ENCODE results near the gene LTB4R.

The LTB4R gene

DNA sequence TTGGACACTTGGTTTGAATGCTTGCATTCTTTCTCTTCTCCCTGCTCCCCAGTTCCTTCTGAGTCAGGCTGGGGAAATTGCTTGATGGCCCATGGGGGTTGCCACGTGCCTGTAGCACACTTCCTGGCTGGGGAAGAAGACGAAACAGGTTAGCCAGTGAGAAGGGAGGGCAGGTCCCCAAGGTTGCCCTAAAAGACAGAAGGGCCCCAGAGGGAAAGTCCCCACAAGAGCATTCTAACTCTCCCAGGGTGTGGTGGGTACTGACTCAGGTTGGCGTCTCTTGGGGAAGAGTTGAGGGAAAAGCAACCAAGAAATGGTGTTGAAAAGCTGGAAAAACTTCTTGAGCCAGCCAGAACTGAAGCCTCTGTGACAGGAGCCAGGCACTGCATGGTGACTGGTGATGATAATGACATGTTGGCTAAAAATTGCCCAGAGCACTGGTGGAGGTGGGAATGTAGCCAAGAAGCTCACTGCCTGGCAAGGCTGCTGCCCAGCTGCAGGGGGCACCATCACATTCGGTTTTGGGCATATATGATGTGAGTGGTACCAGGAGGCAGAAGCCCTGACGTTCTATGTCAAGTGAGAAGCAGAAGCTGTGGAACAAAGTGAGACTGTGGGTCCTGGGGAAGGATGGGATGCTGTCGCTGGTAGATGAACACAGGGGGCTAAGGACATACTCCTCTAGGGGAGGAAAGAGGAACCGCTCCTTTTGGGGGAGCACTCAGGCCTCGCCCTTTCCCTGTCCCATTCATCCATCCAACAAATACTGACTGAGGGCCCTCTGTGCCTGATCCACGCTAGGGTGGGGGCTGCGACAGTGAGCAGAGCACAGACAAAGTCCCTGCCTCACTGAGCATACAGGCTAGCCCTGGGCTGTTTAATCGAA, 31.8 kb upstream of the LTB4R start:
- peak; percentile 19 for DNase-seq

DNA sequence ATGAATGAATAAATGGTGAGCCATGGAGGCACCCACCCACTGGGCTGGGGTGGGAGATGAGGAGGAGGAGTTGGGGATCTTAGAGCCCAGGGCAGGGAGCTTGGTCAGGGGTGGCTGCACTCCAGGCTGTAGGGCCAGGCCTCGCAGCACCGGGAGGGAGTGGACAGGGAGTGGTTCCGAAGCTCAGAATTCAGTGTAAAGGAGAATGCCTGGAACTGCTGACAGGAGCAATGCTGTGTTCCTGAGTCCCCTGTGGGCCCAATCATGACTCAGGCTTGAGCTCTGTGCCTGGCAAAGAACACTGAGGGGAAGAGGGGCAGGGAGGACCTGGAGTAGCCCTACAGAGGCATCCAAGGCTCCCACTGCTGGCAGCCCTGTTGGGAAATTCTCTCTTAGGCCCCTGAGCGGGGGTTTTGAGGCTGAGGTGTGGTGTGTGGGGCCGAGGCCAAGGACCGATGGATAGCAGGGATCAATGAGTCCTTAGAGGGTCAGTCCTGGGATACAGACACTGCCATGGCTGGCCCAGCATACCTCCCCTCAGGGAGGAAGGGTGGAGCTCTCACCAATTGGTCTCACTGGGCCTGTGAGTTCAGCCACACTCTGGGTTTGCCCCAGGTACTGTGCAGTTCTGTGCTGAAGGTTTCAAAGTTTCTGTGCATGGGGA, 30.4 kb upstream of the LTB4R start:
- no peak for DNase-seq

DNA sequence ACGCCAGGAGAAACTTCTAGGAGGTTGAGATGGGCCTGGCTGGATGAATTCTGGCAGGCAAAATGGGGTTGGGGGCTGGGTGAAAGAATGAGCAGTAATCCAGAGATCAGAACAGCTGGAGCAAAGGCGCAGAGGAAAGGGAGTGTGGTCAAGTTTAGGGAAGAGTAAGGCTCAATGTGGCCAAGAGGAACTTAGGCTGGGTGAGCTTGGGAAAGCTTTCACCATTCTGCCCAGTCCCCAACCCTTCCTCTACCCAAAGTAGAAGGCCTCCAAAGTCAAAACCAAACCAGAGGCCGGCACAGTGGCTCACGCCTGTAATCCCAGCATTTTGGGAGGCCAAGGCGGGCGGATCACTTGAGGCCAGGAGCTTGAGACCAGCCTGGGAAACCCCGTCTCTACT, 29.7 kb upstream of the LTB4R start:
- DNase-seq = no peak

DNA sequence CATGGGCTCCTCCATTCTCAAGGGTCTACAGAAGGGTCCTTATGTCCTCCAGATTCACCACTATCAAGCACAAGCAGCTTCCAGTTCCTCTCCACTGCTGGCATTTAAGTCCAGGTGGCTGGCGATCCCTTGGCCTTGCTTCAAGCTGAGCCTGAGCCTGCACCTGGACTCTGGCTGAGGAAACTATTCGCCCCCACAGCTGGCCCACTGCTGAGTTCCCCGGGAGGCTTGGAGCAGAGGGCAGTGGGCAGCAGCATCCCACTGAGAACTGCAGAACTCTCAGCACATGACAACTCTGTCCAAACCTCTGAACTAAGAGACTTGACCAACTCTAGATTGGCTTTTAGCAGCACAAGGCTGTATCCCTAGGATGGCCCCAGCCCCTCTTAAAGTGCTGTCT, 28.6 kb upstream of the LTB4R start:
- no peak for DNase-seq

DNA sequence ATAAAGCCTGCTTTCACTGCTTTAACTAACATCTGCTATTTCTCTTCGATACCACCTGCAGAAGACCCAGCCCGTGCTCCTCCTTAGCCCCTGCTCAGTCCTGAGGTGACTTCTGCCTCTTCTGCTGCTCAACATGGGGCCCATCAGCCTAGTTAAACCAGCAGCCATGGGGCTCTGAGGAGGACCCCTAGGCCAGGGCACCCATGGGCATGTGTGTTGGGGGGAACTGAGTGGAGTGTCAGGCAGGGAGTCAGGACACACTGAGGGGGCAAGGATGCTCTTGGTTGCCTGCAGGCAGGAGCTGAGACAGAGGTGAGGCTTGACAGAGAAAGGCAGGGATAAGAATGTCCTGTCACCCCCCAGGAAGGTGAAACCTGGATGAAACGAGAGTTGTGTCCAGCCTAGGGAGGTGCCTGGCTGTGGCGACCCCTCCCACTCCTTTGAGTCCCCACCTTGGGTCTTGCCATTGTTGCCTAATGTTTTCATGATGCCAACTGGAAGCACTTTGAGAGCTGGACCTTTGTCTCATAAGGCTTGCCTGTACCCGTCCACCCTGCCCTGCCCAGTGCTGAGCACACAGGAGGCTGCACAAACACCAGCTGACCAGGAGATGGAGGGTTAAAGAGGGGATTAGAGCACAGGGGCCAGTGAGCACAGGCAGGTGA, 27.4 kb upstream of the LTB4R start:
- no peak for DNase-seq

DNA sequence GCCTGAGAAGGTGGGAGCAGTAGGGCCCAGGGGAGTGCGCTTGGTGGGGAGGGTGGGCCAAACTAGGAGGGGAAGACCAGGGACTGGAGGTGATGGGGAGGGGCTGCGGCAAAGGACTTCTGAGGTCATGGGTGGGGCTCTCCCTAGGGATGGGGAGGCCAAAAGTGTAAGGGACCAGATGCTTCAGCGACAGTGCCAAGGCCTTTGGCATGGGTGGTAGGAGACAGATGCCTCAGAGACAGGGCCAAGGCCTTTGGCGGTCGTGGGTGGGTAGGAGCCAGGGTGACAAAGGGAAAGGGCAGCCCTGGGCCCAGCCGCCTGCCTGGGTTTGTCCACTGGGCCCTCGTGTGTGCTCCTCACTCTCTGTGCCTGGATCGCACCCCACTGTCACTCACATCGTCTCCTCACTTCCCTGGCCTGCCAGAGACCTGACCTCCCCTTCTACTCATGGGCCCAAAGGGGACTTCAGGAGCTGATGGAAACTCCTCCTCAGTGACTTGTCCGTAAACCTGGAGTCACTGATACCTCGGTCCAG, 26.7 kb upstream of the LTB4R start:
- DNase-seq = no peak

DNA sequence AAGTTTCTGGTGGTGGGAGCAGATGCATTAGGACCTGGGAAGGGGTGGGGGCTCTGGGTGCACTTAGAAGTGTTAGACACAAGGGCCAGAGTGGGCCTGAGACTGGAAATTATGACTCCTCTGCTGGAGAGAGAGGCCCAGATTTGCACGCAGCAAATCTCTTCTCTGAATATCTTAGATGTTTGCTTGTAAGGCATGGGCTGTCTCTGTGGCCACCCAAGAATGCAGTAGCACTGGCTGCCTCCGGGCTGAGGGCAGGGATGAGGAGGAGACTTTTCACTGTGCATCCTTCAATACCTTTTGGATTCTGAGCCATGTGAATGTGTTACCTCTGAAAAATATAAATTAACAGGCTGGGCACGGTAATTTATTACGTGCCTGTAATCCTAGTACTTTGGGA, 26.0 kb upstream of the LTB4R start:
- DNase-seq = no peak

DNA sequence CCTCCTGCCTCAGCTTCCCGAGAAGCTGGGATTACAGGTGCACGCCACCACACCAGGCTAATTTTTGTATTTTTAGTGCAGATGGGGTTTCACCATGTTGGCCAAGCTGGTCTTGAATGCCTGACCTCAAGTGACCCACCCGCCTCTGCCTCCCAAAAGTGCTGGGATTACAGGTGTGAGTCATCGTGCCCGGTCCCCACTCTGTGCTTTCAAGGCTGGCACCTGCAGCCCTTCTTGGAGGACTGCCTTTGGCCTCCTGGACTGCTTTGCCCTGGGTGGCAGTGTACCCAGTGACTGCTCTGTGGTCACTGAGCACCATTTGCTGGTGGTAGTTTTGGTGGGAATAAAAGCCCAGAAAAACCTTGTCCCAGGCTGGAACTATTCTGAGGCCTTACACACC, 24.3 kb upstream of the LTB4R start:
- DNase-seq = no peak

DNA sequence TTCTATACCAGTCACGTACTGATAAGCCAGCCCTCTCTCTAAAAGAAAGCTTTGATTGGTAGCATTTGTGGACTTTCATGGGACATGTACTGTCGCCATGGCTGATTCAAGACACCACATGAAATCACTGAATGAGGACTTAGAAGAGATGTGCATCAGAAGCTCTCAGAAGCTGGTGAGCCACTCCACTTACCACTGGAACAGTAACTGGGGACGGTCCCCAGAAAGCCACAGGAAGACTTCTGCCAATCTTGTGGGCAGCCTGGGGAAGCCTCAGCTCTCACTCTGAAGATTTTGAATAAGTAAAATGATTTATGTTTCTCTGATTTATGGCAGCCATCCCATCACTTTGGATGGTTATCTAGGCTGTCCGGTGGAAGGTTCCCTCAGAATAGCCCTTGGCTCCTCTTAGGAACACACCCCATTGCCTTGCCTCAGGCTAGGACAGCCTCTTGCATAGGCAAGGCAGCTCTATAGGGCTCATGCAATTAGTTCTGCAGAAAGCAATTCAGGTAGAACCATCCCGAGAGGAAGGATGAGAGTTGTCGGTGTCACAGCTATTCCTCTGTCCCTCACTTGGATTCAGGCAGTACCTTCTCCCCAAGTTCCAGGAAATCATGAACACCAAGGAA, 21.5 kb upstream of the LTB4R start:
- DNase-seq = no peak

DNA sequence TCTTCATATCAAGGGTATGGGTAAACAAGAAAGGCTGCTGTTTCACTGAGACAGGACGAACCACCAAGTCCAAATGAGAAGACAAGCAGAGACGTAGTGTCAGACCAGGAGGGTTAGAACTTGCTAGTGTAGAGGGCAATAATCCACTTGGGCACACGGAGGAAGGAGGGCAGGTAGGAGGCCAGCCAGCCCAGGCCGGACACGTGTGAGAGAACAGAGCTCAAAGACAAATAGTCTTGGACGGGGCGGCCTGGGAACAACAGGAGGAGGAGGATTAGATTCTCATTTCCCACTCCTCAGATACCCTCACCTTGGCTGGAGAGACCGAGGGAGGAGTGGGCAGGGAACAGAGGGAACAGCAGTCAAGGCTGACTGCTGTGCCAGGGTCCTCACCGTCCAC, 20.6 kb upstream of the LTB4R start:
- no peak for DNase-seq

DNA sequence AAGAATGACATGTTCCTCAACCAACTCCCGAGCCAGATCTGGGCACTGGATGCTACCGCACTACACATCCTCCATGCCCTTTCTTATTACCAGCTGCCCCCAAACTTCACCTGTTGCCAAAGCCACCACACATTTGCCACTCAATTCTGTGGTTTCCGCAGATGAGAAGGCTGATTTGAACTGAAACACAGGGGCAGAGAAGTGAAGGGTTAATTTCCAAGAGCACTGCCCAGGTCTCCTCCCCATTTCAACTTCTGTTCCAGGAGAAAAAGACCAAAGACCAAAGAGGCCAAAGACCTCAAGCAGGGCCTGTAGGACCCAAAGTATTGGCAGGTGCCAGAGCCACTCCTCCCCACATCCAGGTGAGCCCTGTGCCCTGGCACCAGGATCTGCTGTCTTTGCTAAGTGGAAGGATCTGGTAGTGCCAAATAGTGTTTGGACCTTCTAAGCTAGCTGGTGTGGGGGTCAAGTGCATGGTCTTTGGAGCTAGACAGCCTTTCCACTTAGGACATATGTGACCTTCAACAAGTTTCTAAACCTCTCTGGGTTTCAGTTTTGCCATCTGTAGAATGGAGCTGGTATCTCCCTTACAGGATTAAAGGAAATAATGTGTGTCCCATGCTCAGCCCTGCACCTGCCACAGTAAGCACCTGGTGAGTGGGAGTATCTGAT, 19.7 kb upstream of the LTB4R start:
- DNase-seq = no peak

DNA sequence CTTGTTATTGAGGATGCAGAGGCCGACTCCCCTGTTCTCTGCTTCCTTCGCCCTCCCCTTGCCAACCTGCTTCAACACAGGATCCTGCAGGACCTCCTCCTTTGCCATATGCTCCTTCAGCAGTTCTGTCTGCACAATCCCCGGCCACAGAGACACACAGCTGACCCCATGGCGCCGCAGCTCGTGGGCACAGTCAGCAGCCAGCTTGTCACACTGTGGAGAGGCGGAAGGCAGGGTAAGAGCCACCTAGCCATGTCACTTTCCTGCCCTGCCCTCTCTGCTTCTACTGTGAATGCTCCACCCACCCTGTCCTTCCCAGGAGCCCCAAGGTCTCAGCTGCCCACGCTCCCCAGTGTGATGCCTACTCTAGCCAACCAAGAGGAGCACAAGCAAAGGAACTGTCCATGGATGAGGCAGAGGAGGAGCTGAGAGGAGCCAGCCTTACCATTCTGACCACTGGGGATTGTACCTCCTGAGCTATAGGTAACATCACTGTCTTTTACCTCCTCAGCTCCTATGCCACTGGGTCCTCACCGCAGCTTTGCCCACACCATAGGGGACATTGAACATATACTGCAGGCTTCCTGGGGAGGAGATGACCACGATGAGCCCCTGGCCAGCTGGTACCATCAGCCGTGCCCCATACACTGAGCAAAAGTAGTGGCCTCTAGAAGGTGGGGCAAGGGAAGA, 19.0 kb upstream of the LTB4R start:
- DNase-seq = no peak

DNA sequence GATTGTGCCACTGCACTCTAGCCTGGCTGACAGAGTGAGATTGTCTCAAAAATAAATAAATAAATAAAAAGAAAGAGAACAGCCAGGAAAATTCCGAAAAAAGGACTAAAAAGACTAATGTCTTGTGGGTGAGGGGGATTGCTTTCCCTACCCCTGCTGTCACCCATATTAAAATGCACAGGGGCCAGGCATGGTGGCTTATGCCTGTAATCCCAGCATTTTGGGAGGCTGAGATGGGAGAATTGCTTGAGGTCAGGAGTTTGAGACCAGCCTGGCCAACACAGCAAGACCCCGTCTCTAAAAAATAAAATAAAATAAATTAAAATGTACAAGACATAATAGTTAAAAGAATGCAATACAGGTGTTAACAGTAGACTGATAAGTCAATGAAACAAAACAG, 17.8 kb upstream of the LTB4R start:
- no peak for DNase-seq

DNA sequence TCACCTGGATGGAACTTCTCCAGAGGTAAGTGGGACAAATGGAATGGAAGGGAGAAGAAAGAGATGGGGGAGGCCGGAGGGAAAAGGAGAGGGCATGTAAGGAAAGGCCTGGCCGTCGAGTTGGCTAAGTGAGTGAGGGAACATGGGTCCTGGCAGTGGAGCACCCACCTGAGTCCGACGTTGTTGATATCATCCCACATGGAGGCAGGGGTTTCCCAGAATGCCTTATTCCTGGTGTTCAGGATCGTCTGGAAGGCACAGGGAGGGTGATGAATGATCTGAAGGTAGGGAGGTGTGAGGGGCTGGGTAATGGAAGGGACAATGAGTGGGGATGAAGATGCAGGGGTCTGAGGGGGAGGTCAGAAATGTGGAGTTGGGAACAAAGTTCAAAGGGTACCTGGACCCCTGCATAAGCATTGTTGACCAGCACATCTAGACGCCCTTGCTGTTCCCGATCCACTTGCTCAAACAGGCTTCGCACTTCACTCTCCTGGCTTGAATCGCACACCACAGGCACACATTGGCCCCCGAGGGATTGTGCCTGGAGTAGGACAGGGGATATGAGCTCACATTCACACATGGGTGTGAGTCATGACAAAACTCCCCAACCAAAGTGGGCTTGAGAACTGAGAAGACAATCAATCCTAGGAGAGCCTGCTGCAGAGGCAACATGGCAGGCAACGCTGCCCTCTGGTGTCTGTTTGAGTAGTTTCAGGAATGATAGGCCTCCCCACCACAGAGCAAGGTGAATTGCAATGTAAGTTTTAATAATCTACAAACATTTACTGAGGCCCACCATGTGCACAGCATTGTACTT, 14.8 kb upstream of the LTB4R start:
- DNase-seq = peak; percentile 95

DNA sequence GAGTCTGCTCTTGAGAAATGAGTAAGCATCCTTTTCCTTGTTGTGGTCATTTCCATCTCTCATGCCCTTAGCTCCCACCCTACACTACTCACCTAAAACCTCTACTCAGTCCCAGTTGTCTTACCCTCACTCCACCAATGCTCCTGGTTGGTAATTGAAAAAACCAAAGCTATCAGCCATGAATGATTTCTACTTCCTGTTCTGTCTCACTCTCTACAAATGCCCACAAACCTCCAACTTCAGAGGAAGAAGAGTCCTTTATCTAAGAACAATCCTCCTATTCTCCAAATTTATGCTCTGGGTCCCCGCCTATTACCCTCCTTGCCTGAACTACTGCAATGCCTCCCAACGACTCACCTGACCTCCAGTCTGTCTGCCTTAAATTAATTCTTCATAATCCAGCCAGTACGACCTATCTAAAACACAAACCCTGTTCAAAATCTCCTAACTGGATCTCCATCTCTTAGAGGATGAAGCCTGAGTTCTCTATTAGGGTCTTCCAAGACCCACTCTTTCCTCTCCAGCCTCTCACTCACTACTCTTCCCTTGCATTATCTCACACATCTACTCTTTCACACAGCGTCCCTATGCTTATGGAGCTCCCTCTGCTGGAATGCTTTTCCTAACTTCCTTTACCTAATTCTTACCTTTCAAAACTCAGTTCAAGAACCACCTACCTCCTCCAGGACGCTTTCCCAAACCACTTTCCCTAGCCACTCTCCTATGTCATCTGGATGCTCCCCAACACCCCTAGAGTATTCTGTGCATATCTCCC, 13.9 kb upstream of the LTB4R start:
- DNase-seq = no peak

DNA sequence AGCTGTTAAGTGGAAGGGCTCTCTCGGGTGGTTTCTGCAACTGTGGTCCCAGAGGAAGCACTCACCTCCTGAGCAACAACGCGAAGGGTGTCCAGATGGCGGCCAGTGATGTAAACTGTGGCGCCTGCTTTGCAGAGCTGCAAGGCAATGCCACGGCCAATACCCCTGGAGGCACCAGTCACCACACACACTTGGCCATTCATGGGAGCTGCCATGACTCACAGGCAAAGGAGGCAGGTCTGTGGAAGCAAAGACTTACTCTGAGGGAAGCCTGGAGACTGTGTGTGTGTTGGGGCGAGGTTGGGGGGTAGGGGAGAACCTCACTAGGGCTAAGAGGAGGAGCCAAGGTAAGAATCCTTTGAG, 12.4 kb upstream of the LTB4R start:
- DNase-seq = peak; percentile 91

DNA sequence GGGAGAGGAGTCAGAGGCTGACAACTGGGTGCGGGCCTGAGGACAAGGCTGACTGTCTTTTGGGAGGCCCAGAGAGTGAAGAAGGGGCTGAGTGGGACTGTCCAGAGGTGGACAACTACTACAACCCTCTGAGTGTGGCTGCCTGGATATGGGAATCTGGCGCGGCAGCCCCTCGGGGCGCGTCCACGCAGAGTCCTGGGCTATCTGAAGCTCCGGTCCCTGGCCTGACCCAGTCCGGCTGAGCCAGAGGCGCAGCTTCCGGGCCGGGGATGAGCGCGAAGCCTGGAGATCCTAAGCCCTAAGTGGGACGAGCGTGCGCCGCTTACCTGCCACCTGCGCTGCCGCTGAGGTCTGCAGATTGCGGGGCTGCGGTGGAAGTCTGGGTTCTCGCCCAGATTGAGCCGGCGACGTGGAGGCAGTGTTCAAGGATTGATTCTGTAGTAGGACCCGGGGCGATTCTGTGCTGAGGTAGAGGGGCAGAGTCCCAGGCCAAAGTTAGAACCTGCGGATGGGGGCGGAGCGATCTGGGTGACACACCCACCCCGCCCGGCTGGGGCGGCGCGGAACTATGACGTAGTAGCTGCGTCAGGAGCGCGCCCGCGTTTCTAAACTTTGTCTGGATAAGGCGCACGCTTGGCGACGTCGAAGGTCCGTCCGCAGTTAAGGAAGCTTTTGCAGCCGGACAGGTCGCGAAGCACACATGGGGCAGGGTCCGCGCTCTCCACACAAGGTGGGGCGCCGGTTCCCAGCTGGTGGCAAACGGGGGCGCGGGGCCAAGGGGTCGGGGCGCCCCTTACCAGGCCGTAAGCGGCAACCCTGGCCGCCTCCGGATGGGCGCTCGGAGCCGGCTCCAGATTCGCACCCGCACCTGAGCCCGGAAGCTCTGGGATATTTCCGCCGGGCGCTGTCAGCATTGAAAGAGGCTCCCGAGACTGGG, 11.8 kb upstream of the LTB4R start, which contains the start of the genes DHRS1 and NOP9:
TSS of gene DHRS1 (minus strand) at position 526 of the 937 bp plus-strand sequence. CDS start 674 bp downstream, outside the sequence.
TSS of gene NOP9 (plus strand) at position 596 of the 937 bp plus-strand sequence. CDS start at position 701, 105 bp downstream.
- DNase-seq = peak; percentile 88

DNA sequence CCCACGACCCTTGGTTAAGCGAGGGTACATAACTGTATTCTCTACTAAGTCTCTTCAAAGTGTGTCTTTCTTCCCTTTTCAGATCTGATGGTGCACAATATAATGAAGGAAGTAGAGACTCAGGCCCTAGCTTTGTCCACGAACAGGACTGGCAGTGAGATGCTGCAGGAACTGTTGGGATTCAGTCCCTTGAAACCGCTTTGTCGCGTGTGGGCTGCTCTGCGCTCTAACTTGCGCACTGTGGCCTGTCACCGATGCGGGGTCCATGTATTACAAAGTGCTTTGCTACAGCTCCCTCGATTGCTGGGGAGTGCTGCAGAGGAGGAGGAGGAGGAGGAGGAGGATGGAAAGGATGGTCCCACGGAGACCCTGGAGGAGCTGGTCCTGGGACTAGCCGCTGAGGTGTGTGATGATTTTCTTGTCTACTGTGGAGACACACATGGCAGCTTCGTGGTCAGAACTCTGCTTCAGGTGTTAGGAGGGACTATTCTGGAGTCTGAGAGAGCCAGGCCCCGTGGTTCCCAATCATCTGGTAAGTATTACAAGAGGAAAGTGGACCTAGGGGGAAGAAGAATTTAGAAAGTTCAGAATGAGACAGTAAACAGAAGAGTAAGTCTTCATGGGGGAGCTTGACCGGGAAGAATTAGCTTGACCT, 10.8 kb upstream of the LTB4R start:
- no peak for DNase-seq
